NCI-H2171 (cell line): ENCODE measurements around the gene CC2D2A.
"Not testable (repeated sequence)": the region's sequence is repeated elsewhere in the genome, so short reads cannot be mapped to it uniquely, and the experiment has no call there.

Experiments
- DNase-seq: peaks from one replicate; lab custom pipeline; 2025; lab: John Stamatoyannopoulos, UW

CC2D2A gene

GRCh38 chr4:15516494-15516893 is 46.8 kb downstream of the CC2D2A start:
- DNase-seq = no peak

- DNase-seq = not testable (repeated sequence)
Observed at GRCh38 chr4:15517681-15518080, 48.0 kb downstream of the CC2D2A start.

- DNase-seq = no peak
Observed at GRCh38 chr4:15521442-15522039, 51.9 kb downstream of the CC2D2A start.

GRCh38 chr4:15525080-15525479 is 55.4 kb downstream of the CC2D2A start:
- no peak for DNase-seq

- no peak for DNase-seq
Observed at GRCh38 chr4:15526924-15527592, 57.4 kb downstream of the CC2D2A start.

GRCh38 chr4:15531792-15532191 is 62.1 kb downstream of the CC2D2A start:
- DNase-seq = no peak

- no peak for DNase-seq
Observed at GRCh38 chr4:15533817-15534216, 64.1 kb downstream of the CC2D2A start.

- no peak for DNase-seq
Observed at GRCh38 chr4:15535599-15535998, 65.9 kb downstream of the CC2D2A start.

- no peak for DNase-seq
Observed at GRCh38 chr4:15536552-15537499, 67.1 kb downstream of the CC2D2A start.

- DNase-seq = no peak
Observed at GRCh38 chr4:15541941-15542340, 72.3 kb downstream of the CC2D2A start.

GRCh38 chr4:15542760-15543159 is 73.1 kb downstream of the CC2D2A start:
- no peak for DNase-seq

GRCh38 chr4:15543537-15544247 is 74.0 kb downstream of the CC2D2A start:
- DNase-seq = no peak

- no peak for DNase-seq
Observed at GRCh38 chr4:15544248-15544729, 74.6 kb downstream of the CC2D2A start.

- no peak for DNase-seq
Observed at GRCh38 chr4:15545371-15545770, 75.7 kb downstream of the CC2D2A start.

- DNase-seq = no peak
Observed at GRCh38 chr4:15547392-15547791, 77.7 kb downstream of the CC2D2A start.

GRCh38 chr4:15550491-15550890 is 80.8 kb downstream of the CC2D2A start:
- DNase-seq = no peak

- DNase-seq = no peak
Observed at GRCh38 chr4:15551740-15552446, 82.2 kb downstream of the CC2D2A start.

- no peak for DNase-seq
Observed at GRCh38 chr4:15552557-15553362, 83.1 kb downstream of the CC2D2A start.

- DNase-seq = no peak
Observed at GRCh38 chr4:15556511-15557092, 86.9 kb downstream of the CC2D2A start.
